ENCODE measurements around the gene AJAP1. TPM values are rescaled to one million over a fixed set of nuclear protein-coding genes. Genes with fewer than 3 reads are reported as not detected.
A peak's percentile ranks its signal among the peaks of the same experiment; 100 is the strongest.

The AJAP1 gene
- total and polyA plus RNA-seq, 2 of the 8 experiments (the other 6 are each of a cell fraction or from before 2014, with no cell fraction given) = 1.9 to 6.2 TPM

- no peaks in the 10 kb centered on the region for H3K23me2 ChIP-seq (ENCODE audit: low read depth, low read length)
- H3K4me2 ChIP-seq (ENCODE audit: insufficient read depth in 1 of 2, low read depth in 2 of 2, low read length in 2 of 2) = no peak overlapping the region
- H3K56ac ChIP-seq (replicated peaks; ENCODE audit: insufficient read length, low read depth, low read length) = no peak overlapping the region
- CTCF ChIA-PET (ENCODE audit: partially characterized antibody) = no interaction called here
- H3K79me2 ChIP-seq (ENCODE audit: control insufficient read depth in 1 of 2, insufficient read depth in 2 of 2, low read length in 2 of 2) = no peaks in the 10 kb centered on the region
- DNase-seq (ENCODE audit: low read depth in 1 of 2, low spot score in 2 of 2) = no peak
- H2BK15ac ChIP-seq (ENCODE audit: low read length) = no peak overlapping the region
- POLR2A ChIA-PET (ENCODE audit: partially characterized antibody) = no interaction called here
- H3K4me3 ChIP-seq (ENCODE audit: extremely low read depth in 1 of 4, insufficient read depth in 2 of 4, low read depth in 3 of 4, low read length in 4 of 4) = no peak overlapping the region
- 0 out of 4 replicates have a peak, but pooled peaks cover 0 to under 1% of the 10 kb centered on the region in 2 experiments for H3K9me3 ChIP-seq (ENCODE audit: insufficient read depth in 2 of 2, low read depth in 1 of 2, low read length in 1 of 2)
- H4K91ac ChIP-seq (replicated peaks; ENCODE audit: insufficient read length, low read length) = no peak overlapping the region
- WGBS, 2 experiments (ENCODE audit: extremely low coverage in 1 of 2, insufficient coverage in 1 of 2, insufficient read length in 1 of 2, insufficient replicate concordance in 2 of 2, low coverage in 1 of 2, low lambda C conversion rate in 2 of 2, missing lambda C conversion rate in 1 of 2) = 83% methylated on average over 6 of the region's 9 CpGs; no CpG with 5 or more reads in 1 of the 2 experiments
- H2AFZ ChIP-seq (ENCODE audit: low read length) = no peak overlapping the region
- H4K8ac ChIP-seq (ENCODE audit: extremely low read depth, insufficient read depth, low read length) = peak overlapping the region; percentile 35; the same call in 1 of the 2 replicates
- no peaks in the 10 kb centered on the region for H3K27me3 ChIP-seq (replicated peaks in 1 of 4; ENCODE audit: control insufficient read depth in 3 of 4, extremely low read depth in 1 of 4, insufficient read depth in 3 of 4, low read length in 3 of 4)
- no peak overlapping the region for H3K9ac ChIP-seq (replicated peaks in 1 of 4; ENCODE audit: extremely low read depth in 1 of 4, low read depth in 3 of 4, low read length in 3 of 4)
- H3K36me3 ChIP-seq (ENCODE audit: control insufficient read depth in 2 of 4, insufficient read depth in 4 of 4, low read length in 3 of 4) = no peaks in the 10 kb centered on the region
- no peak overlapping the region for H3K18ac ChIP-seq (ENCODE audit: extremely low read depth, low read length)
- no peak overlapping the region for H3K14ac ChIP-seq (ENCODE audit: insufficient read length)
- no peak overlapping the region for H3K27ac ChIP-seq (ENCODE audit: low read depth, low read length)
- no peak overlapping the region for H2BK5ac ChIP-seq (ENCODE audit: low read depth, low read length)
- FAIRE-seq = no peak
- peaks cover 0 to 6% (median 3%) of the 10 kb centered on the region in 4 experiments; a peak in 3 of 7 replicates for H3K4me1 ChIP-seq (replicated peaks in 1 of 4; ENCODE audit: control insufficient read depth in 3 of 4, insufficient read depth in 4 of 4, low read length in 3 of 4)
- H4K20me1 ChIP-seq (replicated peaks in 1 of 2; ENCODE audit: control insufficient read depth in 1 of 2, insufficient read depth in 2 of 2, low read length in 2 of 2) = no peaks in the 10 kb centered on the region
- H2BK20ac ChIP-seq (ENCODE audit: low read length) = no peak overlapping the region
- H3K4ac ChIP-seq (replicated peaks; ENCODE audit: insufficient read length, low read depth, low read length) = no peak overlapping the region
- H2BK120ac ChIP-seq (replicated peaks; ENCODE audit: low read depth, low read length) = no peak overlapping the region
- no peak overlapping the region for H4K5ac ChIP-seq (ENCODE audit: insufficient read length, low read depth, low read length)
- H2AK5ac ChIP-seq (ENCODE audit: low read depth, low read length) = no peak overlapping the region
- H3K79me1 ChIP-seq (ENCODE audit: low read depth, low read length) = no peaks in the 10 kb centered on the region
- no peak overlapping the region for H3K23ac ChIP-seq (ENCODE audit: insufficient read length)
- H2BK12ac ChIP-seq (ENCODE audit: low read depth, low read length) = no peak overlapping the region
- no peak for TF ChIP-seq ASH2L (IDR thresholded peaks at IDR 0.05; ENCODE audit: low read length)
- TF ChIP-seq POU5F1 (IDR thresholded peaks at IDR 0.05; ENCODE audit: low read depth, low read length) = no peak
- TF ChIP-seq, protein P1, sequence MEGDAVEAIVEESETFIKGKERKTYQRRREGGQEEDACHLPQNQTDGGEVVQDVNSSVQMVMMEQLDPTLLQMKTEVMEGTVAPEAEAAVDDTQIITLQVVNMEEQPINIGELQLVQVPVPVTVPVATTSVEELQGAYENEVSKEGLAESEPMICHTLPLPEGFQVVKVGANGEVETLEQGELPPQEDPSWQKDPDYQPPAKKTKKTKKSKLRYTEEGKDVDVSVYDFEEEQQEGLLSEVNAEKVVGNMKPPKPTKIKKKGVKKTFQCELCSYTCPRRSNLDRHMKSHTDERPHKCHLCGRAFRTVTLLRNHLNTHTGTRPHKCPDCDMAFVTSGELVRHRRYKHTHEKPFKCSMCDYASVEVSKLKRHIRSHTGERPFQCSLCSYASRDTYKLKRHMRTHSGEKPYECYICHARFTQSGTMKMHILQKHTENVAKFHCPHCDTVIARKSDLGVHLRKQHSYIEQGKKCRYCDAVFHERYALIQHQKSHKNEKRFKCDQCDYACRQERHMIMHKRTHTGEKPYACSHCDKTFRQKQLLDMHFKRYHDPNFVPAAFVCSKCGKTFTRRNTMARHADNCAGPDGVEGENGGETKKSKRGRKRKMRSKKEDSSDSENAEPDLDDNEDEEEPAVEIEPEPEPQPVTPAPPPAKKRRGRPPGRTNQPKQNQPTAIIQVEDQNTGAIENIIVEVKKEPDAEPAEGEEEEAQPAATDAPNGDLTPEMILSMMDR (IDR thresholded peaks at IDR 0.05; ENCODE audit: control extremely low read depth in 1 of 3, insufficient read depth in 1 of 3, low read depth in 1 of 3, low read length in 3 of 3) = no peak
- TF ChIP-seq TAF1 (IDR thresholded peaks at IDR 0.05; ENCODE audit: low read depth, low read length) = no peak
- no peak for TF ChIP-seq EGR1 (IDR thresholded peaks at IDR 0.05; ENCODE audit: borderline replicate concordance, low read depth, low read length)
- TF ChIP-seq USF2 (IDR thresholded peaks at IDR 0.05; ENCODE audit: low read length) = no peak
- TF ChIP-seq, protein P2, sequence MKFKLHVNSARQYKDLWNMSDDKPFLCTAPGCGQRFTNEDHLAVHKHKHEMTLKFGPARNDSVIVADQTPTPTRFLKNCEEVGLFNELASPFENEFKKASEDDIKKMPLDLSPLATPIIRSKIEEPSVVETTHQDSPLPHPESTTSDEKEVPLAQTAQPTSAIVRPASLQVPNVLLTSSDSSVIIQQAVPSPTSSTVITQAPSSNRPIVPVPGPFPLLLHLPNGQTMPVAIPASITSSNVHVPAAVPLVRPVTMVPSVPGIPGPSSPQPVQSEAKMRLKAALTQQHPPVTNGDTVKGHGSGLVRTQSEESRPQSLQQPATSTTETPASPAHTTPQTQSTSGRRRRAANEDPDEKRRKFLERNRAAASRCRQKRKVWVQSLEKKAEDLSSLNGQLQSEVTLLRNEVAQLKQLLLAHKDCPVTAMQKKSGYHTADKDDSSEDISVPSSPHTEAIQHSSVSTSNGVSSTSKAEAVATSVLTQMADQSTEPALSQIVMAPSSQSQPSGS (IDR thresholded peaks at IDR 0.05; ENCODE audit: low read length) = no peak
- no peak for TF ChIP-seq RXRA (IDR thresholded peaks at IDR 0.05; ENCODE audit: insufficient read depth, low read depth, low read length)
- no peak for TF ChIP-seq HDAC6 (IDR thresholded peaks at IDR 0.05; ENCODE audit: low read depth, low read length)
These were observed 38.9 kb upstream of the AJAP1 start for GRCh38 chr1:4615501-4615900.

Measured in H1 (cell line).